H1 (cell line): ENCODE results near the gene LDLRAP1. TPM values are rescaled to one million over a fixed set of nuclear protein-coding genes. Genes with fewer than 3 reads are reported as not detected.

Source experiments
- CTCF ChIA-PET: fragments of 300-600 bp; sonication (Branson Sonifier 250); formaldehyde crosslinking; loops from one replicate; lab custom pipeline; 2021; ENCODE audit not compliant: partially characterized antibody; lab: Charles Lee
- POLR2A ChIA-PET: fragments of 300-600 bp; sonication (Branson Sonifier 250); formaldehyde crosslinking; loops from one replicate; lab custom pipeline; 2021; ENCODE audit warnings: inconsistent platforms; ENCODE audit not compliant: partially characterized antibody; lab: Charles Lee
- DNase-seq, 2 experiments: peaks; one replicate each; pipeline versions ENCODE4 v3.0.0 to v3.0.0-alpha.2; 2010 to 2022; ENCODE audit warnings: low spot score in 2 of 2, low read depth in 1 of 2, mixed read lengths in 1 of 2
- FAIRE-seq: peaks from 2 replicates; lab custom pipeline; 2011; peaks lifted over from hg19 to GRCh38; lab: Jason Lieb, UNC
- H2AFZ ChIP-seq: 2 replicates; pipeline ENCODE4 v1.8.1; 2012; ENCODE audit warnings: low read length, inconsistent platforms
- H2AK5ac ChIP-seq: 2 replicates; pipeline ENCODE4 v1.6.1; 2013; ENCODE audit warnings: low read depth, low read length
- H2BK120ac ChIP-seq: replicated peaks from 2 replicates; pipeline ENCODE3; 2013; ENCODE audit warnings: low read depth, low read length, inconsistent platforms
- H2BK12ac ChIP-seq: 2 replicates; pipeline ENCODE4 v1.6.1; 2013; ENCODE audit warnings: low read depth, low read length
- H2BK15ac ChIP-seq: 2 replicates; pipeline ENCODE4 v1.6.1; 2013; ENCODE audit warnings: low read length
- H2BK20ac ChIP-seq: 2 replicates; pipeline ENCODE4 v1.6.1; 2013; ENCODE audit warnings: low read length
- H2BK5ac ChIP-seq: 2 replicates; pipeline ENCODE4 v1.6.1; 2013; ENCODE audit warnings: low read depth, low read length
- H3K14ac ChIP-seq: 2 replicates; pipeline ENCODE4 v1.6.1; 2013; ENCODE audit warnings: inconsistent platforms; ENCODE audit not compliant: insufficient read length
- H3K18ac ChIP-seq: 2 replicates; pipeline ENCODE4 v1.6.1; 2013; ENCODE audit warnings: low read length; ENCODE audit errors: extremely low read depth
- H3K23ac ChIP-seq: 2 replicates; pipeline ENCODE4 v1.6.1; 2013; ENCODE audit warnings: inconsistent platforms; ENCODE audit not compliant: insufficient read length
- H3K23me2 ChIP-seq: 2 replicates; pipeline ENCODE4 v1.6.1; 2013; ENCODE audit warnings: low read depth, low read length
- H3K27ac ChIP-seq: 2 replicates; pipeline ENCODE4 v1.6.1; 2011; ENCODE audit warnings: low read depth, low read length, inconsistent platforms
- H3K27me3 ChIP-seq, 4 experiments: replicated peaks in 1 of 4; 1 replicate in 1 of 4; 2 replicates in 3 of 4; pipeline versions ENCODE4 v1.6.1 to v1.8.1; 2011 to 2013; ENCODE audit warnings: low read length in 3 of 4, mild to moderate bottlenecking in 3 of 4, inconsistent platforms in 2 of 4, mixed read lengths in 2 of 4, moderate library complexity in 1 of 4; ENCODE audit not compliant: control insufficient read depth in 3 of 4, insufficient read depth in 3 of 4; ENCODE audit errors: extremely low read depth in 1 of 4
- H3K36me3 ChIP-seq, 4 experiments: 2 replicates each; pipeline versions ENCODE4 v1.6.1 to v1.8.1; 2011 to 2013; ENCODE audit warnings: mild to moderate bottlenecking in 4 of 4, low read length in 3 of 4, moderate library complexity in 2 of 4, control low read depth in 1 of 4, inconsistent platforms in 1 of 4; ENCODE audit not compliant: insufficient read depth in 4 of 4, control insufficient read depth in 2 of 4
- H3K4ac ChIP-seq: replicated peaks from 2 replicates; pipeline ENCODE3; 2013; ENCODE audit warnings: low read length, low read depth, mixed read lengths, inconsistent platforms; ENCODE audit not compliant: insufficient read length
- H3K4me1 ChIP-seq, 4 experiments: replicated peaks in 1 of 4; 1 replicate in 1 of 4; 2 replicates in 3 of 4; pipeline versions ENCODE4 v1.6.1 to v1.8.1; 2011 to 2013; ENCODE audit warnings: low read length in 3 of 4, inconsistent platforms in 2 of 4, mixed read lengths in 1 of 4; ENCODE audit not compliant: insufficient read depth in 4 of 4, control insufficient read depth in 3 of 4
- H3K4me2 ChIP-seq, 2 experiments: 2 replicates each; pipeline versions ENCODE4 v1.6.1 to v1.8.1; 2011 to 2013; ENCODE audit warnings: low read depth in 2 of 2, low read length in 2 of 2, control low read depth in 1 of 2, inconsistent platforms in 1 of 2, mild to moderate bottlenecking in 1 of 2; ENCODE audit not compliant: insufficient read depth in 1 of 2
- H3K4me3 ChIP-seq, 4 experiments: fragments of 200-600, 300-600 bp in 1 of 4; sonication (generic), shearing (Covaris generic), sonication (Bioruptor Twin) in 1 of 4; 2 replicates each; pipeline versions ENCODE4 v1.5.1 to v1.8.1; 2011 to 2016; ENCODE audit warnings: low read length in 4 of 4, low read depth in 3 of 4, control low read depth in 2 of 4, inconsistent platforms in 2 of 4, mild to moderate bottlenecking in 2 of 4, mixed read lengths in 1 of 4, moderate library complexity in 1 of 4; ENCODE audit not compliant: insufficient read depth in 2 of 4; ENCODE audit errors: extremely low read depth in 1 of 4
- H3K56ac ChIP-seq: replicated peaks from 2 replicates; pipeline ENCODE3; 2013; ENCODE audit warnings: low read depth, mild to moderate bottlenecking, mixed read lengths, low read length, inconsistent platforms; ENCODE audit not compliant: insufficient read length
- H3K79me1 ChIP-seq: 2 replicates; pipeline ENCODE4 v1.6.1; 2013; ENCODE audit warnings: low read depth, low read length, control low read depth
- H3K79me2 ChIP-seq, 2 experiments: 2 replicates each; pipeline versions ENCODE4 v1.6.1 to v1.8.1; 2012 to 2013; ENCODE audit warnings: low read length in 2 of 2, mild to moderate bottlenecking in 2 of 2, inconsistent platforms in 1 of 2; ENCODE audit not compliant: insufficient read depth in 2 of 2, control insufficient read depth in 1 of 2
- H3K9ac ChIP-seq, 4 experiments: replicated peaks in 1 of 4; 1 replicate in 1 of 4; 2 replicates in 3 of 4; pipeline versions ENCODE4 v1.6.1 to v1.8.1; 2011 to 2013; ENCODE audit warnings: low read depth in 3 of 4, low read length in 3 of 4, control low read depth in 2 of 4, mild to moderate bottlenecking in 2 of 4, moderate library complexity in 2 of 4, inconsistent platforms in 1 of 4; ENCODE audit errors: extremely low read depth in 1 of 4
- H3K9me3 ChIP-seq, 2 experiments: 2 replicates each; pipeline versions ENCODE4 v1.6.1 to v1.8.1; 2012 to 2013; ENCODE audit warnings: mild to moderate bottlenecking in 2 of 2, moderate library complexity in 2 of 2, control low read depth in 1 of 2, inconsistent platforms in 1 of 2, low read depth in 1 of 2, low read length in 1 of 2, mixed read lengths in 1 of 2; ENCODE audit not compliant: insufficient read depth in 2 of 2
- H4K20me1 ChIP-seq, 2 experiments: replicated peaks in 1 of 2; 2 replicates each; pipeline versions ENCODE3 to v1.8.1; 2011 to 2013; ENCODE audit warnings: inconsistent platforms in 2 of 2, low read length in 2 of 2, mild to moderate bottlenecking in 1 of 2; ENCODE audit not compliant: insufficient read depth in 2 of 2, control insufficient read depth in 1 of 2
- H4K5ac ChIP-seq: 2 replicates; pipeline ENCODE4 v1.6.1; 2013; ENCODE audit warnings: low read length, low read depth, mixed read lengths, inconsistent platforms; ENCODE audit not compliant: insufficient read length
- H4K8ac ChIP-seq: 2 replicates; pipeline ENCODE4 v1.8.0; 2013; ENCODE audit warnings: mild to moderate bottlenecking, moderate library complexity, low read length, inconsistent platforms; ENCODE audit not compliant: insufficient read depth; ENCODE audit errors: extremely low read depth
- H4K91ac ChIP-seq: replicated peaks from 2 replicates; pipeline ENCODE3; 2013; ENCODE audit warnings: low read length, mixed read lengths, inconsistent platforms; ENCODE audit not compliant: insufficient read length
- BACH1 ChIP-seq: IDR thresholded peaks from 2 replicates; pipeline ENCODE4 v1.6.1; 2012; ENCODE audit warnings: low read length, improper control_type of control experiment
- CHD2 ChIP-seq: IDR thresholded peaks from 2 replicates; pipeline ENCODE4 v1.6.1; 2012; ENCODE audit warnings: low read length, improper control_type of control experiment
- SP2 ChIP-seq: IDR thresholded peaks from 2 replicates; pipeline ENCODE4 v1.6.1; 2012; ENCODE audit warnings: mild to moderate bottlenecking, low read length, inconsistent platforms
- WGBS, 2 experiments: shearing (Covaris generic) in 1 of 2; methylation state at CpG; one replicate each; pipeline versions ENCODE4 v1.1.6 to v1.1.7; 2013 to 2015; ENCODE audit warnings: low lambda C conversion rate in 2 of 2, mixed read lengths in 2 of 2, inconsistent platforms in 1 of 2, low coverage in 1 of 2, missing lambda C conversion rate in 1 of 2; ENCODE audit not compliant: insufficient replicate concordance in 2 of 2, insufficient coverage in 1 of 2, insufficient read length in 1 of 2; ENCODE audit errors: extremely low coverage in 1 of 2, missing lambda C conversion rate in 1 of 2; 5-methylcytosine and 5-hydroxymethylcytosine counted together
- polyA plus RNA-seq, 7 experiments: library from polyadenylated mRNA; depleted of rRNA in 3 of 7; stranded (reverse) in 5 of 7; unstranded in 2 of 7; fragments of >200 nt in 5 of 7; fragments of 200-250 nt in 2 of 7; gene quantifications; 1 replicate in 5 of 7; 2 replicates in 1 of 7; 4 replicates in 1 of 7; pipeline versions ENCODE4 v1.2.1 to v1.2.3, GENCODE V29; 2011 to 2013; ENCODE audit warnings: missing spikeins in 2 of 7, mixed read lengths in 2 of 7
- total RNA-seq: library from RNA; stranded (reverse); fragmentation: NEBNext Ultra II Directional; extraction: Animal tissue kit (Norgen Biotek cat#: 25700); gene quantifications from 2 replicates; pipeline ENCODE4 v1.2.1, GENCODE V29; 2021
- TF ChIP-seq, protein P1 (sequence below): IDR thresholded peaks from 2 replicates; pipeline ENCODE4 v1.6.1; 2011; ENCODE audit warnings: low read length, improper control_type of control experiment

The LDLRAP1 gene
- total and polyA plus RNA-seq, 2 of the 8 experiments (the other 6 are each of a cell fraction or from before 2014, with no cell fraction given) = 12.8 to 13.2 TPM

DNA sequence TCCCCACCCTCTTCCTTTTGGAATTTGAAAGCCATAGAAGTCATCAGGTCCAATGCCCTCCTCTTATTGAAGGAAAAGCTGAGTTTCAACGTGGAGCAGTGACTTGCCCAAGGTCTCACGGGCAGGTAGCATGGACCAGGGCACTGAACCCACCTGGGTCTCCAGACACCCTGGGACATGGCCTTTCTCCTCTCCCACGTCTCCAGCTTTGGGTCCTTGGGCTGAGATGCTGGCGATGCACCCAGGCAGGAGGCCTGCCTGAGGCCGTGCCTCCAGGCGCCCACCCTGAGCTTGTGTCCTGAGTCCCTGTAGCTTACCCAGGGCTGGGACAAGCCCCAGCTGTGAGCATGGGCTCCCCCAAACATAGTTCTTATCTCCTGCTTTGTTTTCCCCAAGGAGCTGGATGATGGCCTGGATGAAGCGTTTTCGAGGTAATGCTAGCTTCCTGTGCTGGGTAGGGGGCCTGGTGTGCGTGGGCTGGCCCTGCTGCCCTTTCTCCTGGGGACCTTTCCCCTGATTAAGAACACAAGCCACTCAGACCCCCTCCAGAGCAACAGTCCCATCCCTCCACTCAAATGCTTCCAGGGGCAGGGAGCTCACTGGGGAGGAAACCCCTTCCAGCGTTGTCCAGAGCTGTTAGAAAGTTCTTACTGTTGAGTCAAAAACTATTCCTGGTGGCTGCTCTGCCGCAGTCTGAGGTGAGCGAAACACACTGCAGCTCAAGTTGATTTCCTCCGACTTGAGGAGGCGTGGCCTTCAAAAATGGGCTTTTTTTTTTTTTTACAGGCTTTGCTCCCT, 21.6 kb downstream of the LDLRAP1 start:
- no peak overlapping the region for H4K91ac ChIP-seq
- H3K23ac ChIP-seq = no peak overlapping the region
- H3K9me3 ChIP-seq = no peaks in the 10 kb centered on the region
- no peak overlapping the region for H3K4ac ChIP-seq
- H3K27ac ChIP-seq = no peak overlapping the region
- no peak for DNase-seq
- H3K79me1 ChIP-seq = no peaks in the 10 kb centered on the region
- peaks cover 0 to 26% (median 13%) of the 10 kb centered on the region in 4 experiments; a peak in 6 of 7 replicates for H3K4me1 ChIP-seq
- no peak overlapping the region; the same call in 1 of the 2 replicates for H3K18ac ChIP-seq
- no peak overlapping the region for H2BK20ac ChIP-seq
- H2AFZ ChIP-seq = no peak overlapping the region
- no peak overlapping the region for H3K4me2 ChIP-seq
- peak overlapping the region in 1 of 4 experiments; percentile 25; a peak in 1 of 7 replicates for H3K9ac ChIP-seq
- H2AK5ac ChIP-seq = no peak overlapping the region
- H4K8ac ChIP-seq = no peak overlapping the region
- no peak overlapping the region for H3K56ac ChIP-seq
- H3K4me3 ChIP-seq = no peak overlapping the region
- FAIRE-seq = no peak
- no peaks in the 10 kb centered on the region for H3K27me3 ChIP-seq
- WGBS, 2 experiments = 88% methylated on average over 14 of the region's 14 CpGs; no CpG with 5 or more reads in 1 of the 2 experiments
- ChIA-PET CTCF (interaction anchor here (0.7 to 4.8 kb wide), 14 partner anchors 8 to 267 kb away, joined by 3 to 38 read pairs (median 4); no protein-coding TSS in a partner anchor), POLR2A (interaction anchor here (0.7 to 0.9 kb wide), 4 partner anchors 16 to 253 kb away, joined by 3 read pairs; no protein-coding TSS in a partner anchor)
- H3K14ac ChIP-seq = no peak overlapping the region
- H3K23me2 ChIP-seq = no peaks in the 10 kb centered on the region
- H3K36me3 ChIP-seq = no peaks in the 10 kb centered on the region; a peak in 1 of 8 replicates
- no peaks in the 10 kb centered on the region for H3K79me2 ChIP-seq
- no peak overlapping the region for H2BK5ac ChIP-seq
- H4K5ac ChIP-seq = no peak overlapping the region
- H4K20me1 ChIP-seq = no peaks in the 10 kb centered on the region
- no peak overlapping the region for H2BK120ac ChIP-seq
- H2BK15ac ChIP-seq = no peak overlapping the region
- no peak overlapping the region for H2BK12ac ChIP-seq
- TF ChIP-seq BACH1 (no peak), CHD2 (no peak), SP2 (no peak)
- TF ChIP-seq, protein P1, sequence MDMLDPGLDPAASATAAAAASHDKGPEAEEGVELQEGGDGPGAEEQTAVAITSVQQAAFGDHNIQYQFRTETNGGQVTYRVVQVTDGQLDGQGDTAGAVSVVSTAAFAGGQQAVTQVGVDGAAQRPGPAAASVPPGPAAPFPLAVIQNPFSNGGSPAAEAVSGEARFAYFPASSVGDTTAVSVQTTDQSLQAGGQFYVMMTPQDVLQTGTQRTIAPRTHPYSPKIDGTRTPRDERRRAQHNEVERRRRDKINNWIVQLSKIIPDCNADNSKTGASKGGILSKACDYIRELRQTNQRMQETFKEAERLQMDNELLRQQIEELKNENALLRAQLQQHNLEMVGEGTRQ = no peak
